A673 (cell line): ENCODE measurements around the gene PRLR.

ENCODE experiments used
- EZH2 ChIP-seq: fragments of 200-600 bp; sonication (generic); IDR thresholded peaks from 2 replicates; pipeline ENCODE4 v1.6.1; 2017; ENCODE audit warnings: borderline replicate concordance, low read depth, mild to moderate bottlenecking, mixed read lengths, antibody characterized with exemption, low read length; ENCODE audit not compliant: poor library complexity, severe bottlenecking
- TF ChIP-seq, protein P1 (sequence below): fragments of 300-800, 200-600 bp; sonication (generic); conservative IDR thresholded peaks from 2 replicates; pipeline ENCODE4 v1.5.1; 2017; ENCODE audit warnings: low read depth, mild to moderate bottlenecking, antibody characterized with exemption, low read length, moderate library complexity, mixed read lengths

DNA sequence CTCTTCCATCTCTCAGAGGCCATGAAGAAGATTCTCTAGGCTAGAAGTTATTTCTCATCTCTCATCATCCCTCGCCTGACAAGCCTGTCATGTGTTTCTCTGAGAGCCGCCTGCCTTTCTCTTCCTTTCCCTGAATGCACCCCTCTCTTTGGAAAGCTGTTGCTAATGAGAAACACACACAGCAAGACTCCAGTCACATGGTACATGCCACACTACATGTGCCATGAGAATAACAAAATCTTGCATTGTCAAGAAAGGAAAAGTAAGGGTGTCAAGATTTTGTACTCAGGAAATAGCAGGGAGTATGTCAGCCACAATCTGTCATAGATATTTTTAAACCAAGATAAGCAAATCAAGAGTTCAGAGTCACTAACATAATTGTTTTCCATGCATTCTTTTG is 191.4 kb downstream of the PRLR start:
- TF ChIP-seq, protein P1, sequence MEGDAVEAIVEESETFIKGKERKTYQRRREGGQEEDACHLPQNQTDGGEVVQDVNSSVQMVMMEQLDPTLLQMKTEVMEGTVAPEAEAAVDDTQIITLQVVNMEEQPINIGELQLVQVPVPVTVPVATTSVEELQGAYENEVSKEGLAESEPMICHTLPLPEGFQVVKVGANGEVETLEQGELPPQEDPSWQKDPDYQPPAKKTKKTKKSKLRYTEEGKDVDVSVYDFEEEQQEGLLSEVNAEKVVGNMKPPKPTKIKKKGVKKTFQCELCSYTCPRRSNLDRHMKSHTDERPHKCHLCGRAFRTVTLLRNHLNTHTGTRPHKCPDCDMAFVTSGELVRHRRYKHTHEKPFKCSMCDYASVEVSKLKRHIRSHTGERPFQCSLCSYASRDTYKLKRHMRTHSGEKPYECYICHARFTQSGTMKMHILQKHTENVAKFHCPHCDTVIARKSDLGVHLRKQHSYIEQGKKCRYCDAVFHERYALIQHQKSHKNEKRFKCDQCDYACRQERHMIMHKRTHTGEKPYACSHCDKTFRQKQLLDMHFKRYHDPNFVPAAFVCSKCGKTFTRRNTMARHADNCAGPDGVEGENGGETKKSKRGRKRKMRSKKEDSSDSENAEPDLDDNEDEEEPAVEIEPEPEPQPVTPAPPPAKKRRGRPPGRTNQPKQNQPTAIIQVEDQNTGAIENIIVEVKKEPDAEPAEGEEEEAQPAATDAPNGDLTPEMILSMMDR: no peak
- no peak for TF ChIP-seq EZH2
